Measurements from ENCODE around the gene SPAG8.

- TF ChIP-seq CTCF (optimal IDR thresholded peaks at IDR 0.05 in 1 of 3, IDR thresholded peaks at IDR 0.05 in 1 of 3, conservative IDR thresholded peaks at IDR 0.05 in 1 of 3; ENCODE audit: extremely low read depth in 1 of 3, insufficient read depth in 2 of 3, low read length in 3 of 3) (no peak), EZH2 (IDR thresholded peaks at IDR 0.05; ENCODE audit: low read length) (no peak)
Measured at GRCh38 chr9:35792826-35793225, 19.2 kb downstream of the SPAG8 start.

Data from keratinocyte (primary cell).